NCI-H2196 treated with DMSO at 0.1 percent for 48 hours (cell line): ENCODE measurements around the gene MIA2.
"Not testable (repeated sequence)": the region's sequence is repeated elsewhere in the genome, so short reads cannot be mapped to it uniquely, and the experiment has no call there.

Experiments used
- DNase-seq: peaks from one replicate; lab custom pipeline; 2025; ENCODE audit not compliant: unreplicated experiment; lab: John Stamatoyannopoulos, UW

MIA2 gene

GRCh38 chr14:39229601-39230110 lies 4.1 kb upstream of the MIA2 start:
- no peak for DNase-seq

- DNase-seq = no peak
Observed at GRCh38 chr14:39230416-39231035, 3.2 kb upstream of the MIA2 start.

- DNase-seq = not testable (repeated sequence)
Observed at GRCh38 chr14:39231751-39232553, 1.8 kb upstream of the MIA2 start.

DNA sequence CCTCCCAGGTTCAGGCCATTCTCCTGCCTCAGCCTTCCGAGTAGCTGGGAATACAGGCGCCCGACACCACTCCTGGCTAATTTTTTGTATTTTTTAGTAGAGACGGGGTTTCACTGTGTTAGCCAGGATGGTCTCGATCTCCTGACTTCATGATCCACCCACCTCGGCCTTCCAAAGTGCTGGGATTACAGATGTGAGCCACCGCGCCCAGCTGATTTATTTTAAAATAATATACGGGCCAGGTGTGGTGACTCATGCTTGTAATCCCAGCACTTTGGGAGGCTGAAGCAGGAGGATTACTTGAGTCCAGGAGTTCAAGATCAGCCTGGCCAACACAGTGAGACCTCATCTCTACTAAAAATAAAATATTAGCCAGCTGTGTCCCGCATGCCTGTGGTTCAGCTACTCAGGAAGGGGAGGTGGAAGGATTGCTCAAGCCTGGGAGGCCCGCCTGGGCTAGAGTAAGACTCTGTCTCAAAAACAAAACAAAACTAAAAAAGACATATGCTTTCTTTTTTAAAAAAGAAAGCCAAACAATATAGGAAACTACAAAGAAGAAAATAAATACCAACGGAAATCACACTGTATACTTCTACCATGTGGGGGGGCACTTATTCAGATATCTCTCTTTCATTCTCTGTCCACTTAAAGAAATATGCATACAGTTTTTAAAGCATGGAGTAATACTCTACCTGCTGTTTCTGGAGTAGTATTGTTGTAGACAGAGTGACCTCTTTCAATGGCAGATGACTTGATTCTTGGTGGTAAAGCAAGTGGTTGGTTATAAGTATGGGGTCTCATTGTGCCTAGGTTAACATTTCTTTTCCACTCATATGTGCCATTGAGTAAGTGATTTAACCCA lies 930 bp upstream of the MIA2 start:
- DNase-seq = no peak

- DNase-seq = not testable (repeated sequence)
Observed at GRCh38 chr14:39234986-39235385, 1.3 kb downstream of the MIA2 start.

GRCh38 chr14:39235466-39235865 lies 1.8 kb downstream of the MIA2 start:
- DNase-seq = not testable (repeated sequence)

- no peak for DNase-seq
Observed at GRCh38 chr14:39240769-39241168, 7.1 kb downstream of the MIA2 start.

- no peak for DNase-seq
Observed at GRCh38 chr14:39241637-39242036, 7.9 kb downstream of the MIA2 start.

- DNase-seq = no peak
Observed at GRCh38 chr14:39243831-39244230, 10.1 kb downstream of the MIA2 start.

DNA sequence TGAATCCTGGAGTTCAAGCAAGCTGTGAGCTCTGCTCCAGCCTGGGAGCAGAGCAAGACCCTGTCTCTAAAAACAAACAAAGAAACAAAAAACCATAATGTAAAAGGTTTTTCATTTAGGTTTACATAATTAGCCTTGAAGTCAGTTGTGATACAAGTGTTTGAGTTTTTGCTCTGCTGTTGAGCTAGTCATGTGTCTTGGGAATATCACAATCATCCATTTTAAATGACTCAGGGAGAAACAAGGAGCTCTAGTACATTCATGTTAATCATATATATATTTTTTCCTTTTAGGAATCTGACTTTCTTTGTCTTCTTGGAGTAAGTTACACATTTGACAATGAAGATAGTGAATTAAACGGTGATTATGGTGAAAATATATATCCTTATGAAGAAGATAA lies 12.9 kb downstream of the MIA2 start:
- no peak for DNase-seq

DNA sequence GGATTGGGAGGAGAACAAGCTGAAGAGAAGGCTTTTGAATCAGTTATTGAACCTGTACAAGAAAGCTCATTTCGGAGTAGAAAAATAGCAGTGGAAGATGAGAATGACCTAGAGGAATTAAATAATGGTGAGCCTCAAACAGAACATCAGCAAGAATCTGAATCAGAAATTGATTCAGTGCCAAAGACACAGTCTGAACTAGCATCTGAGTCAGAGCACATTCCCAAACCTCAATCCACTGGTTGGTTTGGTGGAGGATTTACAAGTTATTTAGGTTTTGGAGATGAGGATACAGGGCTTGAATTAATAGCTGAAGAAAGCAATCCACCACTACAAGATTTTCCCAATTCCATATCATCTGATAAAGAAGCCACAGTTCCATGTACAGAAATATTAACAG lies 13.5 kb downstream of the MIA2 start:
- DNase-seq = no peak

- DNase-seq = no peak
Observed at GRCh38 chr14:39251547-39251946, 17.8 kb downstream of the MIA2 start.

GRCh38 chr14:39257388-39257787 lies 23.7 kb downstream of the MIA2 start:
- DNase-seq = not testable (repeated sequence)

- DNase-seq = no peak
Observed at GRCh38 chr14:39258782-39259545, 25.2 kb downstream of the MIA2 start.

- DNase-seq = not testable (repeated sequence)
Observed at GRCh38 chr14:39260161-39260560, 26.4 kb downstream of the MIA2 start.

DNA sequence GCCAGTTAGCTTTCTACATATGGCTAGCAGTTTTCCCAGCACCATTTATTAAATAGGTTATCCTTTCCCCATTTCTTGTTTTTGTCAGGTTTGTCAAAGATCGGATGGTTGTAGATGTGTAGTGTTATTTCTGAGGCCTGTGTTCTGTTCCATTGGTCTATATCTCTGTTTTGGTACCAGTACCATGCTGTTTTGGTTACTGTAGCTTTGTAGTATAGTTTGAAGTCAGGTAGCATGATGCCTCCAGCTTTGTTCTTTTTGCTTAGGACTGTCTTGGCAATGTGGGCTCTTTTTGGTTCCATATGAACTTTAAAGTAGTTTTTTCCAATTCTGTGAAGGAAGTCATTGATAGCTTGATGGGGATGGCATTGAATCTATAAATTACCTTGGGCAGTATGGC lies 28.5 kb downstream of the MIA2 start:
- DNase-seq = not testable (repeated sequence)

GRCh38 chr14:39264057-39264456 lies 30.3 kb downstream of the MIA2 start:
- DNase-seq = no peak

- DNase-seq = no peak
Observed at GRCh38 chr14:39264558-39264957, 30.8 kb downstream of the MIA2 start.

- DNase-seq = no peak
Observed at GRCh38 chr14:39265033-39265432, 31.3 kb downstream of the MIA2 start.

- no peak for DNase-seq
Observed at GRCh38 chr14:39265806-39266524, 32.2 kb downstream of the MIA2 start.
